ENCODE data around the gene NPM1. TPM values are rescaled to one million over a fixed set of nuclear protein-coding genes. Genes with fewer than 3 reads are reported as not detected.

Gene NPM1
- total and polyA plus RNA-seq, 2 donors (not counting 1 experiment from before 2014, with no cell fraction given) = 158 to 920 TPM

DNA sequence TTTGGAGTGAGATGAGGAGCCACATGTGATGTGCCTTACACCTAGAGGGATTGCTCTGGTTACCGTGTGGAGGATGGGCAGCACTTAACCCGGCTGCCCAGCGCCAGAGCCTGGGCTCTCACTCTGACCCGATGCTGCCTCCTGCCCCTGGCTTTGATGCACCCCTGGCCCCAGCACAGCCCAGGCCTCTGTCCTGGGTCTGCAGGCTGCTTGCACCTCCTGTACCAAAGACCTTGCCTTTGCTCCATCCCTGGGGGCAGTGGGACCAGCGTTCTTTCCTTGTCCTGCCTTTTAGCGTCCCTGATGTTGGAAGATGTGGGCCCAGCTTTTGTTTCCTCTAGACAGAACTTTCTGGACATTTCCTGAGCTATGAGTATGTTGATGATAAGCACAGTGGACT lies 72.2 kb downstream of the NPM1 start:
- Histone ChIP-seq H4K20me1 (ENCODE audit: control insufficient read depth, insufficient read depth, low read length, poor library complexity, severe bottlenecking) (no peaks in the 10 kb centered on the region), H3K4me2 (replicated peaks; ENCODE audit: low read depth, low read length, poor library complexity, severe bottlenecking) (no peak overlapping the region), H2AFZ (ENCODE audit: insufficient read depth, low read depth, low read length, poor library complexity, severe bottlenecking) (no peak overlapping the region), H3K4me3 (ENCODE audit: control extremely low read depth in 1 of 5, extremely low read depth in 1 of 5, insufficient read depth in 1 of 5, low read depth in 2 of 5, low read length in 4 of 5) (no peak overlapping the region), H3K9me3 (ENCODE audit: control extremely low read depth in 1 of 3, control insufficient read depth in 2 of 3, insufficient read depth in 1 of 3, low read length in 2 of 3) (peaks cover 0 to 3% (median 0%) of the 10 kb centered on the region in 3 donors), H3K9ac (ENCODE audit: low read length) (no peak overlapping the region), H3K36me3 (replicated peaks in 1 of 2; ENCODE audit: control extremely low read depth in 1 of 2, control insufficient read depth in 1 of 2, extremely low read depth in 1 of 2, insufficient read depth in 2 of 2, low read length in 1 of 2) (no peaks in the 10 kb centered on the region), H3K4me1 (ENCODE audit: control insufficient read depth in 2 of 2, insufficient read depth in 2 of 2, low read length in 2 of 2) (no peaks in the 10 kb centered on the region), H3K27me3 (replicated peaks in 1 of 4; ENCODE audit: control extremely low read depth in 1 of 4, control insufficient read depth in 3 of 4, insufficient read depth in 4 of 4, low read length in 3 of 4) (no peaks in the 10 kb centered on the region), H3K27ac (ENCODE audit: low read length in 2 of 2) (no peak overlapping the region), H3K79me2 (ENCODE audit: control insufficient read depth, insufficient read depth, low read length) (no peaks in the 10 kb centered on the region)
- no peaks in the 10 kb centered on the region for H3K9me3 Mint-ChIP-seq (ENCODE audit: insufficient read depth)
- DNase-seq (no peak), ATAC-seq (ENCODE audit: low read depth) (no peak)
- H3K4me3 Mint-ChIP-seq = no peak overlapping the region
- TF ChIP-seq, protein P1, sequence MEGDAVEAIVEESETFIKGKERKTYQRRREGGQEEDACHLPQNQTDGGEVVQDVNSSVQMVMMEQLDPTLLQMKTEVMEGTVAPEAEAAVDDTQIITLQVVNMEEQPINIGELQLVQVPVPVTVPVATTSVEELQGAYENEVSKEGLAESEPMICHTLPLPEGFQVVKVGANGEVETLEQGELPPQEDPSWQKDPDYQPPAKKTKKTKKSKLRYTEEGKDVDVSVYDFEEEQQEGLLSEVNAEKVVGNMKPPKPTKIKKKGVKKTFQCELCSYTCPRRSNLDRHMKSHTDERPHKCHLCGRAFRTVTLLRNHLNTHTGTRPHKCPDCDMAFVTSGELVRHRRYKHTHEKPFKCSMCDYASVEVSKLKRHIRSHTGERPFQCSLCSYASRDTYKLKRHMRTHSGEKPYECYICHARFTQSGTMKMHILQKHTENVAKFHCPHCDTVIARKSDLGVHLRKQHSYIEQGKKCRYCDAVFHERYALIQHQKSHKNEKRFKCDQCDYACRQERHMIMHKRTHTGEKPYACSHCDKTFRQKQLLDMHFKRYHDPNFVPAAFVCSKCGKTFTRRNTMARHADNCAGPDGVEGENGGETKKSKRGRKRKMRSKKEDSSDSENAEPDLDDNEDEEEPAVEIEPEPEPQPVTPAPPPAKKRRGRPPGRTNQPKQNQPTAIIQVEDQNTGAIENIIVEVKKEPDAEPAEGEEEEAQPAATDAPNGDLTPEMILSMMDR (IDR thresholded peaks at IDR 0.05) = no peak
- TF ChIP-seq EZH2 (IDR thresholded peaks at IDR 0.05; ENCODE audit: borderline replicate concordance, insufficient read depth, low read depth, low read length, poor library complexity, severe bottlenecking) = no peak
- POLR2A ChIA-PET = no interaction called here
- WGBS (ENCODE audit: insufficient coverage) = 94% methylated on average over 6 of the region's 6 CpGs
- CTCF ChIA-PET = no interaction called here
- H3K27me3 Mint-ChIP-seq = peaks cover 31% of the 10 kb centered on the region
- no peak overlapping the region for H3K27ac Mint-ChIP-seq
- intact Hi-C loops (cut with micrococcal nuclease) = no loop called here
- H3K4me1 Mint-ChIP-seq = no peaks in the 10 kb centered on the region

Small RNA genes within 50 kb of the gene (small RNA-seq; reads per million reads assigned to genes)
- gene AC091980.1 (ENCODE audit: insufficient read length, low read depth, low replicate concordance) (not detected), gene MIR3912 (ENCODE audit: insufficient read length, low read depth, low replicate concordance) (not detected), gene RN7SL339P (ENCODE audit: insufficient read length, low read depth, low replicate concordance) (not detected), gene SNORA70J (ENCODE audit: insufficient read length, low read depth, low replicate concordance) (not detected)

Other genes starting within 250 kb of the NPM1 start
- not detected in 2 replicates for gene TLX3, start 78.6 kb upstream of the NPM1 start, total RNA-seq
- gene TLX3, start 78.6 kb upstream of the NPM1 start, polyA plus RNA-seq = not detected in 2 replicates
- gene FGF18, start 31.8 kb downstream of the NPM1 start, total RNA-seq = 0.15 TPM in 2 replicates
- gene FGF18, start 31.8 kb downstream of the NPM1 start, polyA plus RNA-seq = 0.06 and 0.07 TPM in 2 replicates

All from B cell (primary cell).